Endothelial cell of umbilical vein (primary cell): ENCODE measurements around the gene RPUSD4.

ENCODE experiments used
- EZH2 ChIP-seq: IDR thresholded peaks from 2 replicates; pipeline ENCODE4 v1.6.1; 2012; ENCODE audit warnings: borderline replicate concordance, low read depth, mild to moderate bottlenecking, moderate library complexity, low read length, inconsistent platforms; ENCODE audit not compliant: severe bottlenecking
- POLR2A ChIP-seq: IDR thresholded peaks from 2 replicates; pipeline ENCODE4 v1.6.1; 2012; ENCODE audit warnings: low read depth, mild to moderate bottlenecking, control low read depth, low read length
- POLR2AphosphoS5 ChIP-seq: IDR thresholded peaks from 2 replicates; pipeline ENCODE4 v1.6.1; 2012; ENCODE audit warnings: low read depth, mild to moderate bottlenecking, control low read depth, low read length, moderate library complexity; ENCODE audit not compliant: insufficient read depth
- TF ChIP-seq, protein P1 (sequence below), 2 donors: IDR thresholded peaks; 1 replicate in 1 of 2; 2 replicates in 1 of 2; pipeline ENCODE4 v1.5.1; 2011; ENCODE audit warnings: low read length in 2 of 2, mild to moderate bottlenecking in 2 of 2, moderate library complexity in 2 of 2, control low read depth in 1 of 2, inconsistent platforms in 1 of 2, low read depth in 1 of 2; ENCODE audit not compliant: insufficient read depth in 1 of 2; ENCODE audit errors: extremely low read depth in 1 of 2

DNA sequence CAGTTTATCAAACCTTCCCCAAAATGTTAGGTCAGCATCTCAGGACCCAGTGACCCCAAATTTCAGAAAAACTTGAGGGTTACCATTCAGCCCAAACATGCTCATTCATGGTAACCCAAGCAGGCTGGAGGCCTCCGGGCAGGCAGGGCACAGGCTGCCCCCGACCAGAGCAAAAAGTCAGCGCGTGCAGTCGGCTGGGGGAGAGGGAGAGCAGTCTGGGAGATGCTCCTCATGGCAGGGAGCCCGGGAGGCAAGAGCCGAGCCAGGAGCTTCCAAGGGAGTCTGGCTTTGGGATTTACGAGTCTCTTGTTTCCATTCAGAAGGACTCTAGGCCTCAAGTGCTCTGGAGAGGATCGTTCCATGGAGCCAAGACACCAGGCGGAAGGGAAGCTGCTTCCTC lies 45.7 kb downstream of the RPUSD4 start:
- no peak for TF ChIP-seq POLR2A
- TF ChIP-seq, protein P1, sequence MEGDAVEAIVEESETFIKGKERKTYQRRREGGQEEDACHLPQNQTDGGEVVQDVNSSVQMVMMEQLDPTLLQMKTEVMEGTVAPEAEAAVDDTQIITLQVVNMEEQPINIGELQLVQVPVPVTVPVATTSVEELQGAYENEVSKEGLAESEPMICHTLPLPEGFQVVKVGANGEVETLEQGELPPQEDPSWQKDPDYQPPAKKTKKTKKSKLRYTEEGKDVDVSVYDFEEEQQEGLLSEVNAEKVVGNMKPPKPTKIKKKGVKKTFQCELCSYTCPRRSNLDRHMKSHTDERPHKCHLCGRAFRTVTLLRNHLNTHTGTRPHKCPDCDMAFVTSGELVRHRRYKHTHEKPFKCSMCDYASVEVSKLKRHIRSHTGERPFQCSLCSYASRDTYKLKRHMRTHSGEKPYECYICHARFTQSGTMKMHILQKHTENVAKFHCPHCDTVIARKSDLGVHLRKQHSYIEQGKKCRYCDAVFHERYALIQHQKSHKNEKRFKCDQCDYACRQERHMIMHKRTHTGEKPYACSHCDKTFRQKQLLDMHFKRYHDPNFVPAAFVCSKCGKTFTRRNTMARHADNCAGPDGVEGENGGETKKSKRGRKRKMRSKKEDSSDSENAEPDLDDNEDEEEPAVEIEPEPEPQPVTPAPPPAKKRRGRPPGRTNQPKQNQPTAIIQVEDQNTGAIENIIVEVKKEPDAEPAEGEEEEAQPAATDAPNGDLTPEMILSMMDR (IDR thresholded peaks at IDR 0.05; ENCODE audit: extremely low read depth in 1 of 2, insufficient read depth in 1 of 2, low read depth in 1 of 2, low read length in 2 of 2), result no peak
- no peak for TF ChIP-seq EZH2
- no peak for TF ChIP-seq POLR2AphosphoS5
